Mesenchymal stem cell (in vitro differentiated cells and primary cell): ENCODE data around the gene C19orf33.
"Not testable (repeated sequence)": the region's sequence is repeated elsewhere in the genome, so short reads cannot be mapped to it uniquely, and the experiment has no call there.

Experiments used
- DNase-seq: peaks from one replicate; pipeline ENCODE4 v3.0.0-alpha.2; 2013
- H2AFZ ChIP-seq: one replicate; pipeline ENCODE4 v1.6.1; 2013; ENCODE audit warnings: low read depth, mild to moderate bottlenecking, control low read depth, inconsistent platforms, low read length, moderate library complexity
- H2AK5ac ChIP-seq: 2 replicates; pipeline ENCODE4 v1.6.1; 2013; ENCODE audit warnings: low read length, moderate library complexity, mild to moderate bottlenecking, inconsistent platforms; ENCODE audit not compliant: severe bottlenecking
- H2BK120ac ChIP-seq: one replicate; pipeline ENCODE4 v1.6.1; 2013; ENCODE audit warnings: low read depth, mild to moderate bottlenecking, inconsistent platforms, low read length, moderate library complexity
- H2BK12ac ChIP-seq, 2 experiments: one replicate each; pipeline ENCODE4 v1.6.1; 2013; ENCODE audit warnings: inconsistent platforms in 2 of 2, low read length in 2 of 2, mild to moderate bottlenecking in 2 of 2, moderate library complexity in 2 of 2, control low read depth in 1 of 2
- H2BK15ac ChIP-seq: one replicate; pipeline ENCODE4 v1.6.1; 2013; ENCODE audit warnings: mild to moderate bottlenecking, low read depth, inconsistent platforms; ENCODE audit not compliant: poor library complexity, severe bottlenecking
- H2BK5ac ChIP-seq: 2 replicates; pipeline ENCODE4 v1.6.1; 2013; ENCODE audit warnings: low read depth, mild to moderate bottlenecking, low read length, control low read depth, inconsistent platforms; ENCODE audit not compliant: poor library complexity, severe bottlenecking
- H3K14ac ChIP-seq, 2 experiments: one replicate each; pipeline ENCODE4 v1.6.1; 2013; ENCODE audit warnings: inconsistent platforms in 2 of 2, low read length in 2 of 2, control low read depth in 1 of 2, mild to moderate bottlenecking in 1 of 2, moderate library complexity in 1 of 2
- H3K18ac ChIP-seq, 2 experiments: one replicate each; pipeline ENCODE4 v1.6.1; 2013; ENCODE audit warnings: inconsistent platforms in 2 of 2, low read length in 2 of 2, control low read depth in 1 of 2, low read depth in 1 of 2, mild to moderate bottlenecking in 1 of 2
- H3K23ac ChIP-seq, 2 experiments: one replicate each; pipeline ENCODE4 v1.6.1; 2013; ENCODE audit warnings: inconsistent platforms in 2 of 2, low read length in 2 of 2, mild to moderate bottlenecking in 2 of 2, moderate library complexity in 2 of 2, control low read depth in 1 of 2
- H3K27ac ChIP-seq: 2 replicates; pipeline ENCODE4 v1.5.1; 2013; ENCODE audit warnings: mild to moderate bottlenecking, moderate library complexity, low read length, control low read depth, inconsistent platforms; ENCODE audit not compliant: poor library complexity, severe bottlenecking
- H3K27me3 ChIP-seq, 2 experiments: 2 replicates each; pipeline versions ENCODE4 v1.6.1 to v1.7.0; 2013; ENCODE audit warnings: low read length in 2 of 2, mild to moderate bottlenecking in 2 of 2, moderate library complexity in 2 of 2, control low read depth in 1 of 2, inconsistent platforms in 1 of 2; ENCODE audit not compliant: control insufficient read depth in 1 of 2, insufficient read depth in 1 of 2
- H3K36me3 ChIP-seq, 2 experiments: 2 replicates each; pipeline versions ENCODE4 v1.6.1 to v1.7.0; 2013; ENCODE audit warnings: low read length in 2 of 2, control low read depth in 1 of 2, inconsistent platforms in 1 of 2, low read depth in 1 of 2, mild to moderate bottlenecking in 1 of 2; ENCODE audit not compliant: insufficient read depth in 2 of 2, control insufficient read depth in 1 of 2
- H3K4ac ChIP-seq, 2 experiments: one replicate each; pipeline ENCODE4 v1.6.1; 2013; ENCODE audit warnings: inconsistent platforms in 2 of 2, low read length in 2 of 2, mild to moderate bottlenecking in 2 of 2, moderate library complexity in 2 of 2, control low read depth in 1 of 2, low read depth in 1 of 2
- H3K4me1 ChIP-seq: 2 replicates; pipeline ENCODE4 v1.6.1; 2013; ENCODE audit warnings: low read depth, low read length, control low read depth; ENCODE audit not compliant: control insufficient read depth, insufficient read depth
- H3K4me2 ChIP-seq: 2 replicates; pipeline ENCODE4 v1.6.1; 2013; ENCODE audit warnings: low read length, mild to moderate bottlenecking, inconsistent platforms; ENCODE audit not compliant: poor library complexity, severe bottlenecking
- H3K4me3 ChIP-seq, 2 experiments: 2 replicates each; pipeline versions ENCODE4 v1.5.1 to v1.7.0; 2013; ENCODE audit warnings: low read length in 2 of 2, mild to moderate bottlenecking in 2 of 2, control low read depth in 1 of 2, low read depth in 1 of 2; ENCODE audit not compliant: insufficient read depth in 1 of 2
- H3K79me1 ChIP-seq: replicated peaks from 2 replicates; pipeline ENCODE4 v1.6.1; 2013; ENCODE audit warnings: mild to moderate bottlenecking, control low read depth, low read length, inconsistent platforms; ENCODE audit not compliant: poor library complexity, severe bottlenecking
- H3K9ac ChIP-seq: 2 replicates; pipeline ENCODE4 v1.7.0; 2013; ENCODE audit warnings: mild to moderate bottlenecking, low read length, moderate library complexity
- H3K9me3 ChIP-seq: 2 replicates; pipeline ENCODE4 v1.7.0; 2013; ENCODE audit warnings: mild to moderate bottlenecking, low read length; ENCODE audit not compliant: control insufficient read depth
- H4K8ac ChIP-seq: one replicate; pipeline ENCODE4 v1.6.1; 2013; ENCODE audit warnings: inconsistent platforms, mild to moderate bottlenecking, low read length, moderate library complexity
- H4K91ac ChIP-seq: one replicate; pipeline ENCODE4 v1.6.1; 2013; ENCODE audit warnings: mild to moderate bottlenecking, low read length, inconsistent platforms
- WGBS: methylation state at CpG from one replicate; pipeline ENCODE4 v1.1.7; 2013; ENCODE audit warnings: mixed read lengths; 5-methylcytosine and 5-hydroxymethylcytosine counted together

The C19orf33 gene

GRCh38 chr19:38335949-38336637, 32.0 kb downstream of the C19orf33 start:
- H3K27ac ChIP-seq: peak overlapping the region; percentile 86
- peak overlapping the region in 1 of 2 experiments; percentile 94 for H2BK12ac ChIP-seq
- H3K18ac ChIP-seq: peak overlapping the region in 1 of 2 experiments; percentile 97
- no peaks in the 10 kb centered on the region for H3K27me3 ChIP-seq
- peak overlapping the region; percentile 90 for H2AFZ ChIP-seq
- H3K4ac ChIP-seq: peak overlapping the region in 1 of 2 experiments; percentile 54
- peak overlapping the region in 1 of 2 experiments; percentile 59 for H3K23ac ChIP-seq
- no peak overlapping the region for H2BK120ac ChIP-seq
- H3K79me1 ChIP-seq: no peaks in the 10 kb centered on the region
- H3K4me1 ChIP-seq: peaks cover 4% of the 10 kb centered on the region
- H2BK5ac ChIP-seq: no peak overlapping the region
- peak overlapping the region; percentile 98 for H3K4me2 ChIP-seq
- peak; percentile 98 for DNase-seq
- no peak overlapping the region for H2AK5ac ChIP-seq
- H3K9ac ChIP-seq: peak overlapping the region; percentile 81
- H4K8ac ChIP-seq: no peak overlapping the region
- peak overlapping the region; percentile 86 to 98 for H3K4me3 ChIP-seq
- WGBS: 1% methylated on average over 52 of the region's 52 CpGs
- no peaks in the 10 kb centered on the region for H3K36me3 ChIP-seq
- H2BK15ac ChIP-seq: no peak overlapping the region
- H4K91ac ChIP-seq: no peak overlapping the region
- no peaks in the 10 kb centered on the region for H3K9me3 ChIP-seq
- peak overlapping the region in 1 of 2 experiments; percentile 97 for H3K14ac ChIP-seq

- peak overlapping the region; percentile 86 to 98 for H3K4me3 ChIP-seq
- peak overlapping the region in 1 of 2 experiments; percentile 77 for H3K18ac ChIP-seq
- H3K14ac ChIP-seq: peak overlapping the region in 1 of 2 experiments; percentile 83
- peak overlapping the region; percentile 80 for H3K9ac ChIP-seq
- H3K27me3 ChIP-seq: no peaks in the 10 kb centered on the region
- H3K4me2 ChIP-seq: peak overlapping the region; percentile 98
- H3K4me1 ChIP-seq: peaks cover 4% of the 10 kb centered on the region
- no peak overlapping the region for H4K91ac ChIP-seq
- peak; percentile 95 for DNase-seq
- H2AK5ac ChIP-seq: no peak overlapping the region
- H3K36me3 ChIP-seq: no peaks in the 10 kb centered on the region
- no peak overlapping the region for H3K23ac ChIP-seq
- no peaks in the 10 kb centered on the region for H3K9me3 ChIP-seq
- peak overlapping the region in 1 of 2 experiments; percentile 24 for H3K4ac ChIP-seq
- H2AFZ ChIP-seq: peak overlapping the region; percentile 90
- H4K8ac ChIP-seq: peak overlapping the region; percentile 10
- H2BK15ac ChIP-seq: no peak overlapping the region
- 5% methylated on average over 41 of the region's 41 CpGs for WGBS
- H2BK5ac ChIP-seq: no peak overlapping the region
- H2BK12ac ChIP-seq: peak overlapping the region in 1 of 2 experiments; percentile 89
- no peaks in the 10 kb centered on the region for H3K79me1 ChIP-seq
- peak overlapping the region; percentile 86 for H3K27ac ChIP-seq
- no peak overlapping the region for H2BK120ac ChIP-seq
Measured at GRCh38 chr19:38336638-38337359, 32.7 kb downstream of the C19orf33 start.

GRCh38 chr19:38337360-38337653, 33.3 kb downstream of the C19orf33 start:
- no peak overlapping the region for H2AK5ac ChIP-seq
- peak overlapping the region; percentile 10 for H4K8ac ChIP-seq
- no peak for DNase-seq
- H2BK120ac ChIP-seq: no peak overlapping the region
- no peak overlapping the region for H2BK5ac ChIP-seq
- no peak overlapping the region for H3K14ac ChIP-seq
- no peaks in the 10 kb centered on the region for H3K79me1 ChIP-seq
- WGBS: 51% methylated on average over 9 of the region's 10 CpGs
- H3K4me3 ChIP-seq: peak overlapping the region in 1 of 2 experiments; percentile 98
- H3K9me3 ChIP-seq: no peaks in the 10 kb centered on the region
- peak overlapping the region; percentile 98 for H3K4me2 ChIP-seq
- H2BK15ac ChIP-seq: no peak overlapping the region
- H3K18ac ChIP-seq: no peak overlapping the region
- no peak overlapping the region for H3K27ac ChIP-seq
- peak overlapping the region in 1 of 2 experiments; percentile 31 for H2BK12ac ChIP-seq
- no peak overlapping the region for H4K91ac ChIP-seq
- no peaks in the 10 kb centered on the region for H3K36me3 ChIP-seq
- no peak overlapping the region for H3K23ac ChIP-seq
- peak overlapping the region; percentile 2 for H2AFZ ChIP-seq
- H3K4me1 ChIP-seq: peaks cover 4% of the 10 kb centered on the region
- no peak overlapping the region for H3K4ac ChIP-seq
- no peak overlapping the region for H3K9ac ChIP-seq
- no peaks in the 10 kb centered on the region for H3K27me3 ChIP-seq

GRCh38 chr19:38339011-38339410, 35.0 kb downstream of the C19orf33 start:
- not testable (repeated sequence) for H3K79me1 ChIP-seq, H4K8ac ChIP-seq, H3K27me3 ChIP-seq, H2BK15ac ChIP-seq, H2BK120ac ChIP-seq, H3K4me2 ChIP-seq, H3K4ac ChIP-seq, H4K91ac ChIP-seq, H3K4me3 ChIP-seq, H2AK5ac ChIP-seq, H3K36me3 ChIP-seq, H2BK5ac ChIP-seq, H3K23ac ChIP-seq, H3K27ac ChIP-seq, H3K4me1 ChIP-seq, H2AFZ ChIP-seq, H3K14ac ChIP-seq, H3K9ac ChIP-seq, H3K9me3 ChIP-seq, H3K18ac ChIP-seq, H2BK12ac ChIP-seq
- 56% methylated on average over 3 of the region's 4 CpGs for WGBS
- DNase-seq: peak; percentile 34
